Adrenal gland (tissue), 12 donors: ENCODE data around the gene RNF31. TPM values are rescaled to one million over a fixed set of nuclear protein-coding genes. Genes with fewer than 3 reads are reported as not detected.

Experiments used
- DNase-seq, 7 donors: peaks; one replicate each; pipeline ENCODE4 v3.0.0-alpha.2; 2019 to 2020
- H3K27ac ChIP-seq, 5 donors: fragments of 200-600 bp; sonication (generic) in 4 of 5; 1 replicate in 3 of 5; 2 replicates in 2 of 5; pipeline versions ENCODE4 v1.5.1 to v1.8.0; 2016 to 2020; ENCODE audit warnings: mild to moderate bottlenecking in 1 of 5
- H3K27me3 ChIP-seq: fragments of 200-600 bp; 2 replicates; pipeline ENCODE4 v1.8.0; 2021
- H3K36me3 ChIP-seq, 2 donors: fragments of 200-600 bp; replicated peaks in 1 of 2; 1 replicate in 1 of 2; 2 replicates in 1 of 2; pipeline versions ENCODE4 v1.5.1 to v1.8.0; 2018 to 2022
- H3K4me1 ChIP-seq, 2 donors: fragments of 200-600 bp; replicated peaks in 1 of 2; 1 replicate in 1 of 2; 2 replicates in 1 of 2; pipeline versions ENCODE4 v1.5.1 to v1.8.0; 2018 to 2021
- H3K4me3 ChIP-seq, 4 donors: fragments of 200-600 bp; sonication (generic) in 3 of 4; one replicate each; pipeline ENCODE4 v1.5.1; 2016 to 2018
- H3K9me3 ChIP-seq, 3 donors: fragments of 200-600 bp; sonication (generic) in 1 of 3; replicated peaks in 1 of 3; 1 replicate in 2 of 3; 2 replicates in 1 of 3; pipeline versions ENCODE4 v1.5.1 to v1.8.0; 2016 to 2021
- POLR2A ChIP-seq, 2 donors: fragments of 450-650 bp; IDR thresholded peaks; one replicate each; pipeline ENCODE4 v1.6.1; 2017; ENCODE audit warnings: antibody characterized with exemption in 2 of 2, mild to moderate bottlenecking in 2 of 2, moderate library complexity in 1 of 2
- WGBS, 4 donors: extraction: QIAGEN DNeasy Blood & Tissue Kit in 2 of 4; methylation state at CpG; one replicate each; pipeline versions ENCODE4 v1.1.5 to v1.1.7; 2013 to 2017; 5-methylcytosine and 5-hydroxymethylcytosine counted together
- intact Hi-C, 2 donors: fragments of 100-400 bp; cut with DNase I; formaldehyde crosslinking; loops; one replicate each; pipeline versions ENCODE4 v1.14.1 to v1.15.0; 2022 to 2023
- microRNA-seq, 3 donors: library from miRNA; unstranded; fragments of <30 nt; microRNA quantifications; one replicate each; pipeline ENCODE4, GENCODE V29; 2017 to 2020
- polyA plus RNA-seq, 3 donors: library from polyadenylated mRNA; stranded (reverse); fragments of 200-250 nt in 2 of 3; fragments of 350-450 nt in 1 of 3; fragmentation: Illumina TruSeq in 1 of 3; extraction: RNeasy Lipid Tissue Mini Kit (QIAGEN cat#74804) in 1 of 3; gene quantifications; one replicate each; pipeline ENCODE4 v1.2.3, GENCODE V29; 2013 to 2014
- small RNA-seq, 2 donors: library from RNA; depleted of rRNA; stranded (forward); fragments of <200 nt; gene quantifications; one replicate each; pipeline ENCODE3, GENCODE V24; 2016
- total RNA-seq, 9 donors: library from RNA; depleted of rRNA in 4 of 9; stranded (reverse); fragments of >200 nt in 4 of 9; fragments of 120-200 nt in 1 of 9; fragmentation: NEBNext Ultra II Directional in 1 of 9; extraction: Animal tissue kit (Norgen Biotek cat#: 25700) in 1 of 9; gene quantifications; one replicate each; pipeline versions ENCODE4 v1.1.0 to v1.2.4, GENCODE V29; 2013 to 2023
- TF ChIP-seq, protein P1 (sequence below), 6 experiments: fragments of 450-650 bp in 4 of 6; fragments of 200-600 bp in 2 of 6; sonication (generic) in 1 of 6; IDR thresholded peaks; 1 replicate in 5 of 6; 2 replicates in 1 of 6; pipeline versions ENCODE4 v1.5.1 to v1.8.0; 2016 to 2021; ENCODE audit warnings: antibody characterized with exemption in 6 of 6, mild to moderate bottlenecking in 2 of 6, moderate library complexity in 1 of 6
- donor health status: healthy with polysubstance abuse.
- donor health status: Bipolar disorder and iron deficiency.
- donor health status: DM: yes; HTN: yes; CAD: no.
- donor health status: DM: no; HTN: no; CAD: no.
- donor health status: DM: no; HTN: no; CAD: no.
- donor health status: DM: yes; HTN: yes; CAD: no.

The RNF31 gene
- total and polyA plus RNA-seq, 12 donors, result 32.8 to 351 (median 65.7) TPM

DNA sequence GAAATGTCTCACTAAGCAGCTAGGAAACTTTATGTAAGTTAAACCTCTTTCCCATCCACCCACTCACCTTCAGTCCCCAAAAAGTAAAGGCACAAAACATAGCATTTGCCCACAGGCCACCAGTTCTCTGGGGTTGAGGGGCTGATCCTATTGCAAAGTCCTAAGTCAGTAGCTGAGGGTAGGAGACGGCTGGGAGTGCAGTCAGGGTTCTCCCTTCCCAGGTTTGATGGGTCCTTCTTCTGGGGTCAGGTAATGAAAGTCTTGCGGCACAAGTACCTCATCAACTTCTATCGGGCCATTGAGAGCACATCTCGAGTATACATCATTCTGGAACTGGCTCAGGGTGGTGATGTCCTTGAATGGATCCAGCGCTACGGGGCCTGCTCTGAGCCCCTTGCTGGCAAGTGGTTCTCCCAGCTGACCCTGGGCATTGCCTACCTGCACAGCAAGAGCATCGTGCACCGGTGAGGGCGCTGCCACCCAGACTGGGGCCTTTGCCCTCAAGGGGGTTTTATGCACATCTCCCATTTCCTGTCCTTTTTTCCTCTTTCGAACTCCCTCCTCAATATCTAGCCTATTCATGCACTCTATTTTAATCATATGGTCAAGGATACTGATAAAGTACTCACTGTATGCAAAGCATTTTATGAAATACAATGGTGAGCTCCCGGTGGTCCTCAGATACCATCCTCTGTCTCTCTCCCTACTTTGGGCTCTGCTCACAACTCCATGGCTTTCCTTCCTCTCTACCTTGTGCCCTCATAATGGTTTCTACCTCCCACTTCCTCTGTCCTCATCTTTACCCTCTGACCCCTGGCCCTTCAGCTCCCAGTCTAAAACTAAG is 59.2 kb downstream of the RNF31 start:
- H3K36me3 ChIP-seq, result peaks cover 0 to 57% of the 10 kb centered on the region in 2 donors
- peak in 3 of 7 donors; percentile 6 to 35 (median 16) for DNase-seq
- TF ChIP-seq POLR2A (IDR thresholded peaks at IDR 0.05), result no peak
- TF ChIP-seq, protein P1, sequence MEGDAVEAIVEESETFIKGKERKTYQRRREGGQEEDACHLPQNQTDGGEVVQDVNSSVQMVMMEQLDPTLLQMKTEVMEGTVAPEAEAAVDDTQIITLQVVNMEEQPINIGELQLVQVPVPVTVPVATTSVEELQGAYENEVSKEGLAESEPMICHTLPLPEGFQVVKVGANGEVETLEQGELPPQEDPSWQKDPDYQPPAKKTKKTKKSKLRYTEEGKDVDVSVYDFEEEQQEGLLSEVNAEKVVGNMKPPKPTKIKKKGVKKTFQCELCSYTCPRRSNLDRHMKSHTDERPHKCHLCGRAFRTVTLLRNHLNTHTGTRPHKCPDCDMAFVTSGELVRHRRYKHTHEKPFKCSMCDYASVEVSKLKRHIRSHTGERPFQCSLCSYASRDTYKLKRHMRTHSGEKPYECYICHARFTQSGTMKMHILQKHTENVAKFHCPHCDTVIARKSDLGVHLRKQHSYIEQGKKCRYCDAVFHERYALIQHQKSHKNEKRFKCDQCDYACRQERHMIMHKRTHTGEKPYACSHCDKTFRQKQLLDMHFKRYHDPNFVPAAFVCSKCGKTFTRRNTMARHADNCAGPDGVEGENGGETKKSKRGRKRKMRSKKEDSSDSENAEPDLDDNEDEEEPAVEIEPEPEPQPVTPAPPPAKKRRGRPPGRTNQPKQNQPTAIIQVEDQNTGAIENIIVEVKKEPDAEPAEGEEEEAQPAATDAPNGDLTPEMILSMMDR (IDR thresholded peaks at IDR 0.05), result no peak
- H3K4me3 ChIP-seq, result no peak overlapping the region
- H3K27me3 ChIP-seq, result no peaks in the 10 kb centered on the region
- peaks cover 0 to under 1% of the 10 kb centered on the region in 2 donors for H3K4me1 ChIP-seq
- WGBS, 4 donors, result 81 to 99% (median 85%) methylated on average over 6 to 11 of the region's 11 CpGs
- intact Hi-C loops, result no loop called here
- no peak overlapping the region for H3K27ac ChIP-seq
- no peaks in the 10 kb centered on the region for H3K9me3 ChIP-seq

DNA sequence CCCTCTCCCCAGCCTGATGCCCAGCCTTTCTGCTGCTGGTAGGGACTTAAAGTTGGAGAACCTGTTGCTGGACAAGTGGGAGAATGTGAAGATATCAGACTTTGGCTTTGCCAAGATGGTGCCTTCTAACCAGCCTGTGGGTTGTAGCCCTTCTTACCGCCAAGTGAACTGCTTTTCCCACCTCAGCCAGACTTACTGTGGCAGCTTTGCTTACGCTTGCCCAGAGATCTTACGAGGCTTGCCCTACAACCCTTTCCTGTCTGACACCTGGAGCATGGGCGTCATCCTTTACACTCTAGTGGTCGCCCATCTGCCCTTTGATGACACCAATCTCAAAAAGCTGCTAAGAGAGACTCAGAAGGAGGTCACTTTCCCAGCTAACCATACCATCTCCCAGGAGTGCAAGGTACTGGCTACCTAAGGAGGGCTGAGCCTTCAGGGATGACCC is 59.8 kb downstream of the RNF31 start:
- peak in 3 of 7 donors; percentile 11 to 14 (median 14) for DNase-seq
- H3K9me3 ChIP-seq, result no peaks in the 10 kb centered on the region
- peaks cover 4 to 7% of the 10 kb centered on the region in 2 donors for H3K4me1 ChIP-seq
- WGBS, 4 donors, result 86 to 95% (median 95%) methylated on average over 5 of the region's 5 CpGs
- intact Hi-C loops, result no loop called here
- no peaks in the 10 kb centered on the region for H3K27me3 ChIP-seq
- H3K36me3 ChIP-seq, result peaks cover 0 to 57% of the 10 kb centered on the region in 2 donors
- no peak overlapping the region for H3K27ac ChIP-seq
- TF ChIP-seq, protein P1 (IDR thresholded peaks at IDR 0.05), result no peak
- no peak for TF ChIP-seq POLR2A (IDR thresholded peaks at IDR 0.05)
- no peak overlapping the region for H3K4me3 ChIP-seq

DNA sequence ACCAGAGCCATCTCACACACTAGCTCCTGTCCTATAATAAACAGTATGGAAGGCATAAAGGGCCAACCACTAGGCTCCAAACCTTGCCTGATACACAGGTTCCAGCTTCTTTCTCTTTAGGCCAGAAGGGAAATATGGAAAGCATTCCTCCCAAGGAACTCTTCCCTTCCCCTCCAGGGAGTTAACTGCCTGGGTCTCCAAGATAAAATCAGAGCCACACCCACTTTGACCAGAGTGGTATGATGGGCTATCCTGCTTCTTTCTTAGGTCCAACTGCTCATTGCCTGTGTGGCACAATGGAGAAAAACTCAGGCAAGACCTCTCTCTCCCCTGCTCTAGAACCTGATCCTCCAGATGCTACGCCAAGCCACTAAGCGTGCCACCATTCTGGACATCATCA is 60.3 kb downstream of the RNF31 start:
- Histone ChIP-seq H3K4me3 (no peak overlapping the region), H3K27ac (no peak overlapping the region), H3K36me3 (peaks cover 0 to 57% of the 10 kb centered on the region in 2 donors), H3K4me1 (peaks cover 7 to 12% of the 10 kb centered on the region in 2 donors), H3K27me3 (no peaks in the 10 kb centered on the region), H3K9me3 (no peaks in the 10 kb centered on the region)
- TF ChIP-seq POLR2A (IDR thresholded peaks at IDR 0.05), result no peak
- TF ChIP-seq, protein P1 (IDR thresholded peaks at IDR 0.05), result no peak
- DNase-seq, result peak in 1 of 7 donors; percentile 4
- intact Hi-C loops, result no loop called here
- 94 to 100% (median 99%) methylated on average over 2 of the region's 2 CpGs for WGBS, 4 donors

Small RNA genes within 50 kb of the gene (microRNA-seq; reads per million reads assigned to microRNA genes)
- gene MIR7703, result 0 to 0.45 (median 0) reads per million in 3 donors

Small RNA genes within 50 kb of the gene (small RNA-seq; reads per million reads assigned to genes)
- 0 reads per million in 2 donors for gene AL136295.4
- gene CHMP4A, result 0 reads per million in 2 donors
- gene IPO4, result 0 to 0.24 reads per million in 2 donors
- 0 to 0.12 reads per million in 2 donors for gene IRF9
- gene RNA5SP383, result 0.36 to 0.58 reads per million in 2 donors

Other genes starting within 250 kb of the RNF31 start
Only the 30 nearest of the 31 such genes appear.
- 10 to 100 TPM; 26.1 to 77.5 (median 47.0) TPM for gene DHRS4, start 193.7 kb upstream of the RNF31 start, total RNA-seq
- gene DHRS4, start 193.7 kb upstream of the RNF31 start, polyA plus RNA-seq, result 10 to 100 TPM; 41.0 to 53.3 (median 52.7) TPM
- 10 to 100 TPM; 14.8 to 56.4 (median 33.5) TPM for gene DHRS4L2, start 158.6 kb upstream of the RNF31 start, total RNA-seq
- gene DHRS4L2, start 158.6 kb upstream of the RNF31 start, polyA plus RNA-seq, result 10 to 100 TPM; 41.5 to 52.3 (median 45.7) TPM
- gene CARMIL3, start 95.5 kb upstream of the RNF31 start, total RNA-seq, result 1 to 10 TPM in 2 of 9 donors, under 1 TPM in 6, not detected in 1; 0.17 to 1.1 (median 0.68) TPM
- gene CARMIL3, start 95.5 kb upstream of the RNF31 start, polyA plus RNA-seq, result 1 to 10 TPM in 2 of 3 donors, under 1 TPM in 1; 0.73 to 5.8 (median 1.7) TPM
- 1 to 10 TPM in 1 of 9 donors, under 1 TPM in 1, not detected in 7; 0.97 to 1.4 TPM for gene CPNE6, start 75.9 kb upstream of the RNF31 start, total RNA-seq
- under 1 TPM; 0.07 to 0.22 (median 0.16) TPM for gene CPNE6, start 75.9 kb upstream of the RNF31 start, polyA plus RNA-seq
- 10 to 100 TPM in 7 of 9 donors, 1 to 10 TPM in 2; 4.4 to 37.0 (median 18.4) TPM for gene PCK2, start 53.2 kb upstream of the RNF31 start, total RNA-seq
- 10 to 100 TPM in 2 of 3 donors, 1 to 10 TPM in 1; 7.9 to 17.9 (median 10.5) TPM for gene PCK2, start 53.2 kb upstream of the RNF31 start, polyA plus RNA-seq
- 100 to 1,000 TPM in 8 of 9 donors, 10 to 100 TPM in 1; 88.9 to 401 (median 143) TPM for gene DCAF11, start 32.7 kb upstream of the RNF31 start, total RNA-seq
- gene DCAF11, start 32.7 kb upstream of the RNF31 start, polyA plus RNA-seq, result 10 to 100 TPM; 40.4 to 94.0 (median 42.3) TPM
- 10 to 100 TPM in 1 of 9 donors, 1 to 10 TPM in 8; 3.3 to 20.2 (median 4.7) TPM for gene NRL, start 32.5 kb upstream of the RNF31 start, total RNA-seq
- 1 to 10 TPM; 2.2 to 3.5 (median 3.1) TPM for gene NRL, start 32.5 kb upstream of the RNF31 start, polyA plus RNA-seq
- gene FITM1, start 16.8 kb upstream of the RNF31 start, total RNA-seq, result 10 to 100 TPM in 4 of 9 donors, 1 to 10 TPM in 5; 6.5 to 15.7 (median 9.7) TPM
- gene FITM1, start 16.8 kb upstream of the RNF31 start, polyA plus RNA-seq, result 10 to 100 TPM in 2 of 3 donors, 1 to 10 TPM in 1; 4.6 to 25.7 (median 13.4) TPM
- 100 to 1,000 TPM; 208 to 359 (median 277) TPM for gene PSME1, start 11.3 kb upstream of the RNF31 start, total RNA-seq
- 100 to 1,000 TPM; 205 to 386 (median 313) TPM for gene PSME1, start 11.3 kb upstream of the RNF31 start, polyA plus RNA-seq
- 10 to 100 TPM; 22.5 to 65.7 (median 40.5) TPM for gene EMC9, start 5.9 kb upstream of the RNF31 start, total RNA-seq
- 100 to 1,000 TPM in 2 of 3 donors, 10 to 100 TPM in 1; 21.6 to 149 (median 127) TPM for gene EMC9, start 5.9 kb upstream of the RNF31 start, polyA plus RNA-seq
- gene PSME2, start 888 bp upstream of the RNF31 start, total RNA-seq, result 100 to 1,000 TPM; 107 to 362 (median 191) TPM
- gene PSME2, start 888 bp upstream of the RNF31 start, polyA plus RNA-seq, result 100 to 1,000 TPM; 388 to 752 (median 687) TPM
- gene IRF9, start 13.8 kb downstream of the RNF31 start, total RNA-seq, result 100 to 1,000 TPM in 4 of 9 donors, 10 to 100 TPM in 5; 32.4 to 119 (median 98.3) TPM
- gene IRF9, start 13.8 kb downstream of the RNF31 start, polyA plus RNA-seq, result 100 to 1,000 TPM; 118 to 151 (median 129) TPM
- 10 to 100 TPM in 4 of 9 donors, 1 to 10 TPM in 5; 1.3 to 18.5 (median 9.4) TPM for gene REC8, start 24.6 kb downstream of the RNF31 start, total RNA-seq
- 100 to 1,000 TPM in 1 of 3 donors, 10 to 100 TPM in 1, 1 to 10 TPM in 1; 3.6 to 111 (median 38.9) TPM for gene REC8, start 24.6 kb downstream of the RNF31 start, polyA plus RNA-seq
- gene IPO4, start 41.3 kb downstream of the RNF31 start, total RNA-seq, result 10 to 100 TPM; 29.7 to 84.9 (median 45.4) TPM
- gene IPO4, start 41.3 kb downstream of the RNF31 start, polyA plus RNA-seq, result 10 to 100 TPM; 19.1 to 43.2 (median 23.8) TPM
- 100 to 1,000 TPM in 2 of 9 donors, 10 to 100 TPM in 7; 60.0 to 123 (median 90.4) TPM for gene TM9SF1, start 47.9 kb downstream of the RNF31 start, total RNA-seq
- 10 to 100 TPM; 43.7 to 67.2 (median 56.1) TPM for gene TM9SF1, start 47.9 kb downstream of the RNF31 start, polyA plus RNA-seq
- under 1 TPM in 1 of 9 donors, not detected in 8; 0.46 TPM for gene TSSK4, start 58.2 kb downstream of the RNF31 start, total RNA-seq
- under 1 TPM in 1 of 3 donors, not detected in 2; 0.07 TPM for gene TSSK4, start 58.2 kb downstream of the RNF31 start, polyA plus RNA-seq
- 10 to 100 TPM; 32.9 to 68.6 (median 56.5) TPM for gene CHMP4A, start 66.0 kb downstream of the RNF31 start, total RNA-seq
- 100 to 1,000 TPM in 2 of 3 donors, 10 to 100 TPM in 1; 71.1 to 118 (median 104) TPM for gene CHMP4A, start 66.0 kb downstream of the RNF31 start, polyA plus RNA-seq
- gene MDP1, start 68.6 kb downstream of the RNF31 start, total RNA-seq, result 10 to 100 TPM; 20.3 to 53.7 (median 28.6) TPM
- 10 to 100 TPM; 32.2 to 40.2 (median 39.4) TPM for gene MDP1, start 68.6 kb downstream of the RNF31 start, polyA plus RNA-seq
- 100 to 1,000 TPM; 154 to 454 (median 216) TPM for gene NEDD8, start 84.9 kb downstream of the RNF31 start, total RNA-seq
- gene NEDD8, start 84.9 kb downstream of the RNF31 start, polyA plus RNA-seq, result 100 to 1,000 TPM; 136 to 448 (median 215) TPM
- 100 to 1,000 TPM in 8 of 9 donors, 10 to 100 TPM in 1; 92.5 to 188 (median 131) TPM for gene GMPR2, start 85.4 kb downstream of the RNF31 start, total RNA-seq
- gene GMPR2, start 85.4 kb downstream of the RNF31 start, polyA plus RNA-seq, result 100 to 1,000 TPM in 1 of 3 donors, 10 to 100 TPM in 2; 70.6 to 103 (median 98.0) TPM
- gene TINF2, start 95.1 kb downstream of the RNF31 start, total RNA-seq, result 100 to 1,000 TPM in 5 of 9 donors, 10 to 100 TPM in 4; 76.3 to 216 (median 101) TPM
- 100 to 1,000 TPM in 2 of 3 donors, 10 to 100 TPM in 1; 57.8 to 179 (median 103) TPM for gene TINF2, start 95.1 kb downstream of the RNF31 start, polyA plus RNA-seq
- 1 to 10 TPM in 3 of 9 donors, under 1 TPM in 5, not detected in 1; 0.28 to 1.4 (median 0.88) TPM for gene TGM1, start 115.7 kb downstream of the RNF31 start, total RNA-seq
- 1 to 10 TPM in 2 of 3 donors, under 1 TPM in 1; 0.44 to 2.7 (median 2.2) TPM for gene TGM1, start 115.7 kb downstream of the RNF31 start, polyA plus RNA-seq
- gene RABGGTA, start 124.1 kb downstream of the RNF31 start, total RNA-seq, result 10 to 100 TPM; 26.0 to 40.0 (median 32.3) TPM
- gene RABGGTA, start 124.1 kb downstream of the RNF31 start, polyA plus RNA-seq, result 100 to 1,000 TPM in 1 of 3 donors, 10 to 100 TPM in 2; 15.7 to 124 (median 90.7) TPM
- 10 to 100 TPM; 11.4 to 68.1 (median 36.1) TPM for gene DHRS1, start 152.3 kb downstream of the RNF31 start, total RNA-seq
- 10 to 100 TPM; 19.8 to 38.7 (median 37.6) TPM for gene DHRS1, start 152.3 kb downstream of the RNF31 start, polyA plus RNA-seq
- 10 to 100 TPM in 8 of 9 donors, 1 to 10 TPM in 1; 9.2 to 28.2 (median 18.2) TPM for gene NOP9, start 152.4 kb downstream of the RNF31 start, total RNA-seq
- gene NOP9, start 152.4 kb downstream of the RNF31 start, polyA plus RNA-seq, result 10 to 100 TPM in 2 of 3 donors, 1 to 10 TPM in 1; 9.1 to 21.1 (median 16.8) TPM
- gene CIDEB, start 160.5 kb downstream of the RNF31 start, total RNA-seq, result 10 to 100 TPM; 16.4 to 80.3 (median 40.5) TPM
- gene CIDEB, start 160.5 kb downstream of the RNF31 start, polyA plus RNA-seq, result 10 to 100 TPM; 17.5 to 73.7 (median 37.4) TPM
- 10 to 100 TPM in 2 of 9 donors, 1 to 10 TPM in 6, under 1 TPM in 1; 0.42 to 11.1 (median 4.2) TPM for gene LTB4R2, start 162.6 kb downstream of the RNF31 start, total RNA-seq
- 1 to 10 TPM in 2 of 3 donors, under 1 TPM in 1; 0.57 to 2.7 (median 1.8) TPM for gene LTB4R2, start 162.6 kb downstream of the RNF31 start, polyA plus RNA-seq
- gene LTB4R, start 164.0 kb downstream of the RNF31 start, total RNA-seq, result 10 to 100 TPM in 5 of 9 donors, 1 to 10 TPM in 4; 1.4 to 21.0 (median 11.0) TPM
- gene LTB4R, start 164.0 kb downstream of the RNF31 start, polyA plus RNA-seq, result 10 to 100 TPM in 2 of 3 donors, 1 to 10 TPM in 1; 9.4 to 30.2 (median 17.5) TPM
- gene ADCY4, start 187.6 kb downstream of the RNF31 start, total RNA-seq, result 10 to 100 TPM in 5 of 9 donors, 1 to 10 TPM in 4; 3.9 to 34.0 (median 12.5) TPM
- 10 to 100 TPM in 2 of 3 donors, 1 to 10 TPM in 1; 4.5 to 70.1 (median 45.8) TPM for gene ADCY4, start 187.6 kb downstream of the RNF31 start, polyA plus RNA-seq
- 10 to 100 TPM in 1 of 9 donors, 1 to 10 TPM in 6, under 1 TPM in 2; 0.50 to 10.4 (median 3.6) TPM for gene RIPK3, start 192.5 kb downstream of the RNF31 start, total RNA-seq
- 1 to 10 TPM; 1.5 to 8.0 (median 4.6) TPM for gene RIPK3, start 192.5 kb downstream of the RNF31 start, polyA plus RNA-seq